H9 (cell line): Measurements from ENCODE around the gene KBTBD13. TPM values are rescaled to one million over a fixed set of nuclear protein-coding genes. Genes with fewer than 3 reads are reported as not detected.
A peak's percentile ranks its signal among the peaks of the same experiment; 100 is the strongest.

Experiments
- DNase-seq: peaks from one replicate; pipeline ENCODE4 v3.0.0-alpha.2; 2017
- H2AFZ ChIP-seq: one replicate; pipeline ENCODE4 v1.6.1; 2013; ENCODE audit warnings: mild to moderate bottlenecking, low read length, control low read depth, moderate library complexity
- H2AK5ac ChIP-seq: 2 replicates; pipeline ENCODE4 v1.6.1; 2013; ENCODE audit warnings: low read length, control low read depth, mixed read lengths; ENCODE audit not compliant: insufficient read length
- H2BK120ac ChIP-seq: one replicate; pipeline ENCODE4 v1.6.1; 2013; ENCODE audit warnings: low read depth, mild to moderate bottlenecking, low read length, control low read depth, inconsistent platforms; ENCODE audit not compliant: poor library complexity, severe bottlenecking
- H2BK12ac ChIP-seq: 2 replicates; pipeline ENCODE4 v1.6.1; 2013; ENCODE audit warnings: low read length, control low read depth, mixed read lengths, low read depth; ENCODE audit not compliant: insufficient read length
- H2BK15ac ChIP-seq: 2 replicates; pipeline ENCODE4 v1.6.1; 2013; ENCODE audit warnings: low read depth, low read length, control low read depth
- H2BK20ac ChIP-seq: one replicate; pipeline ENCODE4 v1.6.1; 2013; ENCODE audit warnings: low read depth, mild to moderate bottlenecking, low read length, control low read depth, inconsistent platforms; ENCODE audit not compliant: poor library complexity, severe bottlenecking
- H2BK5ac ChIP-seq: 2 replicates; pipeline ENCODE4 v1.6.1; 2013; ENCODE audit warnings: low read length, control low read depth, mixed read lengths; ENCODE audit not compliant: insufficient read length
- H3K14ac ChIP-seq: 2 replicates; pipeline ENCODE4 v1.6.1; 2013; ENCODE audit warnings: low read length, control low read depth; ENCODE audit not compliant: insufficient read depth
- H3K18ac ChIP-seq: 2 replicates; pipeline ENCODE4 v1.6.1; 2013; ENCODE audit warnings: low read depth, mild to moderate bottlenecking, mixed read lengths, low read length, control low read depth; ENCODE audit not compliant: insufficient read length
- H3K23ac ChIP-seq: 2 replicates; pipeline ENCODE4 v1.6.1; 2013; ENCODE audit warnings: low read length, control low read depth, mixed read lengths, low read depth; ENCODE audit not compliant: insufficient read length
- H3K23me2 ChIP-seq: 2 replicates; pipeline ENCODE4 v1.6.1; 2013; ENCODE audit warnings: low read depth, mild to moderate bottlenecking, mixed read lengths, low read length, control low read depth; ENCODE audit not compliant: insufficient read length, poor library complexity, severe bottlenecking
- H3K27ac ChIP-seq: 2 replicates; pipeline ENCODE4 v1.5.1; 2013; ENCODE audit warnings: low read length, control low read depth, mixed read lengths, low read depth; ENCODE audit not compliant: insufficient read length
- H3K27me3 ChIP-seq: 2 replicates; pipeline ENCODE4 v1.6.1; 2013; ENCODE audit warnings: low read length, control low read depth, inconsistent platforms; ENCODE audit not compliant: insufficient read depth
- H3K4ac ChIP-seq: 2 replicates; pipeline ENCODE4 v1.6.1; 2013; ENCODE audit warnings: low read depth, mild to moderate bottlenecking, control low read depth, inconsistent platforms, low read length, moderate library complexity
- H3K4me1 ChIP-seq: 2 replicates; pipeline ENCODE4 v1.6.1; 2013; ENCODE audit warnings: low read length, control low read depth, inconsistent platforms; ENCODE audit not compliant: insufficient read depth
- H3K4me2 ChIP-seq: 2 replicates; pipeline ENCODE4 v1.6.1; 2013; ENCODE audit warnings: low read length, control low read depth, mixed read lengths; ENCODE audit not compliant: insufficient read length, insufficient read depth
- H3K56ac ChIP-seq: 2 replicates; pipeline ENCODE4 v1.6.1; 2013; ENCODE audit warnings: low read depth, mild to moderate bottlenecking, mixed read lengths, low read length, control low read depth; ENCODE audit not compliant: insufficient read length
- H3K79me1 ChIP-seq: 2 replicates; pipeline ENCODE4 v1.6.1; 2013; ENCODE audit warnings: low read depth, mild to moderate bottlenecking, moderate library complexity, low read length, control low read depth, inconsistent platforms; ENCODE audit not compliant: insufficient read depth, poor library complexity, severe bottlenecking
- H3K79me2 ChIP-seq: 2 replicates; pipeline ENCODE4 v1.6.1; 2013; ENCODE audit warnings: low read length, control low read depth, inconsistent platforms; ENCODE audit not compliant: insufficient read depth
- H3K9ac ChIP-seq: 2 replicates; pipeline ENCODE4 v1.6.1; 2013; ENCODE audit warnings: low read length, control low read depth, mixed read lengths; ENCODE audit not compliant: insufficient read length; ENCODE audit errors: extremely low read depth
- H3K9me3 ChIP-seq: one replicate; pipeline ENCODE4 v1.6.1; 2013; ENCODE audit warnings: low read depth, low read length, inconsistent platforms; ENCODE audit not compliant: control insufficient read depth
- H3T11ph ChIP-seq: one replicate; pipeline ENCODE4 v1.6.1; 2013; ENCODE audit warnings: mild to moderate bottlenecking, low read length, control low read depth, inconsistent platforms
- H4K20me1 ChIP-seq: one replicate; pipeline ENCODE4 v1.6.1; 2013; ENCODE audit not compliant: control insufficient read depth, insufficient read length, insufficient read depth
- H4K5ac ChIP-seq: 2 replicates; pipeline ENCODE4 v1.6.1; 2013; ENCODE audit warnings: low read depth, mild to moderate bottlenecking, mixed read lengths, low read length, control low read depth; ENCODE audit not compliant: insufficient read length
- H4K8ac ChIP-seq: replicated peaks from 2 replicates; pipeline ENCODE4 v1.6.1; 2013; ENCODE audit warnings: low read length, control low read depth, mixed read lengths, low read depth; ENCODE audit not compliant: insufficient read length
- H4K91ac ChIP-seq: 2 replicates; pipeline ENCODE4 v1.6.1; 2013; ENCODE audit warnings: low read depth, mild to moderate bottlenecking, moderate library complexity, mixed read lengths, low read length, control low read depth; ENCODE audit not compliant: insufficient read length
- H3K27ac Mint-ChIP-seq, 3 experiments: 2 replicates in 2 of 3; 3 replicates in 1 of 3; pipeline ENCODE4 v1.8.0; 2020 to 2021; ENCODE audit warnings: mixed read lengths in 3 of 3, mild to moderate bottlenecking in 1 of 3, moderate library complexity in 1 of 3
- H3K27me3 Mint-ChIP-seq: 2 replicates; pipeline ENCODE4 v1.8.0; 2021; ENCODE audit warnings: low read depth, mild to moderate bottlenecking, moderate library complexity, mixed read lengths
- H3K36me3 Mint-ChIP-seq, 3 experiments: 2 replicates in 2 of 3; 3 replicates in 1 of 3; pipeline ENCODE4 v1.8.0; 2020 to 2021; ENCODE audit warnings: low read depth in 3 of 3, mixed read lengths in 3 of 3; ENCODE audit not compliant: insufficient read depth in 1 of 3
- H3K4me1 Mint-ChIP-seq, 2 experiments: 2 replicates each; pipeline ENCODE4 v1.8.0; 2020; ENCODE audit warnings: mixed read lengths in 2 of 2
- H3K4me3 Mint-ChIP-seq, 2 experiments: 2 replicates in 1 of 2; 3 replicates in 1 of 2; pipeline ENCODE4 v1.8.0; 2020 to 2021; ENCODE audit warnings: mild to moderate bottlenecking in 2 of 2, mixed read lengths in 2 of 2, moderate library complexity in 1 of 2
- H3K9me3 Mint-ChIP-seq, 2 experiments: 2 replicates in 1 of 2; 3 replicates in 1 of 2; pipeline ENCODE4 v1.8.0; 2020; ENCODE audit warnings: mild to moderate bottlenecking in 2 of 2, mixed read lengths in 2 of 2, moderate library complexity in 1 of 2
- CTCF ChIP-seq: fragments of 200-600 bp; sonication (generic); conservative IDR thresholded peaks from 3 replicates; pipeline ENCODE4 v1.8.0; 2021; ENCODE audit warnings: antibody characterized with exemption, mild to moderate bottlenecking
- WGBS: extraction: QIAGEN DNeasy Blood & Tissue Kit; methylation state at CpG from one replicate; pipeline ENCODE4 v1.1.7; 2013; ENCODE audit warnings: missing lambda C conversion rate, low lambda C conversion rate, mixed read lengths; ENCODE audit not compliant: insufficient read length; ENCODE audit errors: extremely low coverage; 5-methylcytosine and 5-hydroxymethylcytosine counted together
- long read RNA-seq: library from polyadenylated mRNA; unstranded; transcript quantifications from one replicate; pipeline ENCODE4 v2.0.0, GENCODE V29; 2020
- total RNA-seq: library from RNA; stranded (reverse); gene quantifications from 2 replicates; pipeline ENCODE4 v1.2.1, GENCODE V29; 2021

The KBTBD13 gene
- total RNA-seq, result not detected in 2 replicates
- long read RNA-seq, result 0 reads

DNA sequence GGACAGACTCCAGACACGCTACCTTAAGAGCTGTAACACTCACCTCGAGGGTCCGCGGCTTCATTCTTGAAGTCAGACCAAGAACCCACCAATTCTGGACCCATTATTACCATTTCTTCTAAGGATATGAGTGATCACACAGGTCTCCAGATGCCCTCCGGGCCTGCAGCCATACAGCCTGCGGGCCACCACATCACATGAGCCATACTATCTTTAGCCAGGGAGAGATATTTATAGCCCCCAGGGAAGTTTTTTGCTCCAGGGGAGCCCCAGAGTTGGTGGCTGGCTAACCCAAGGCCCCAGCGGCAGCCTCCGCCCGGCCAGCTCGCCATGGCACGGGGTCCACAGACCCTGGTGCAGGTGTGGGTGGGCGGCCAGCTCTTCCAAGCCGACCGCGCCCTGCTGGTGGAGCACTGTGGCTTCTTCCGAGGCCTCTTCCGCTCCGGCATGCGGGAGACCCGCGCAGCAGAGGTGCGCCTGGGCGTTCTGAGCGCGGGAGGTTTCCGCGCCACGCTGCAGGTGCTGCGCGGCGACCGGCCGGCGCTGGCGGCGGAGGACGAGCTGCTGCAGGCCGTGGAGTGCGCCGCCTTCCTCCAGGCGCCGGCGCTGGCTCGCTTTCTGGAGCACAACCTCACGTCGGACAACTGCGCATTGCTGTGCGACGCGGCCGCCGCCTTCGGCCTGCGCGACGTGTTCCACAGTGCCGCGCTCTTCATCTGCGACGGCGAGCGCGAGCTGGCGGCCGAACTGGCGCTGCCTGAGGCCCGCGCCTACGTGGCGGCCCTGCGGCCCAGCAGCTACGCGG is at the start of gene KBTBD13:
KBTBD13 (plus strand) TSS at position 261 of the 805 bp plus-strand sequence; CDS start at position 331, 70 bp downstream.
- H3K36me3 Mint-ChIP-seq, result peaks cover 0 to 1% (median 0%) of the 10 kb centered on the region in 3 experiments; a peak in 3 of 7 replicates
- Histone ChIP-seq H3K9ac (no peak within 1 kb of the TSS), H3K4me2 (no peak within 1 kb of the TSS), H2BK120ac (no peak within 1 kb of the TSS), H3K9me3 (no peaks in the 10 kb centered on the region), H3K4ac (no peak within 1 kb of the TSS), H2BK5ac (no peak within 1 kb of the TSS), H4K5ac (no peak within 1 kb of the TSS), H3K56ac (no peak within 1 kb of the TSS), H4K8ac (no peak within 1 kb of the TSS), H2AK5ac (no peak within 1 kb of the TSS), H3K27me3 (no peaks in the 10 kb centered on the region), H4K20me1 (no peaks in the 10 kb centered on the region), H3K79me1 (no peaks in the 10 kb centered on the region), H3K18ac (no peak within 1 kb of the TSS), H2AFZ (no peak within 1 kb of the TSS), H3K27ac (no peak within 1 kb of the TSS), H2BK12ac (no peak within 1 kb of the TSS), H3K14ac (no peak within 1 kb of the TSS), H3T11ph (no peak within 1 kb of the TSS), H3K23ac (no peak within 1 kb of the TSS), H3K79me2 (no peaks in the 10 kb centered on the region), H2BK20ac (no peak within 1 kb of the TSS), H3K23me2 (no peaks in the 10 kb centered on the region), H4K91ac (no peak within 1 kb of the TSS), H2BK15ac (no peak within 1 kb of the TSS), H3K4me1 (no peaks in the 10 kb centered on the region; the same call in 1 of the 2 replicates)
- H3K4me1 Mint-ChIP-seq, result peaks cover 12 to 14% of the 10 kb centered on the region in 2 experiments
- peaks cover 3 to 10% of the 10 kb centered on the region in 2 experiments; a peak in 3 of 5 replicates for H3K9me3 Mint-ChIP-seq
- no peak for TF ChIP-seq CTCF
- H3K27ac Mint-ChIP-seq, result peak within 1 kb of the TSS in 1 of 3 experiments; percentile 34; a peak in 1 of 7 replicates
- DNase-seq, result no peak
- peaks cover 26% of the 10 kb centered on the region for H3K27me3 Mint-ChIP-seq
- no peak within 1 kb of the TSS; a peak in 1 of 5 replicates for H3K4me3 Mint-ChIP-seq
- no CpG with 5 or more reads among the region's 73 CpGs for WGBS
